GM19351 (cell line): Measurements from ENCODE around the gene MCM10.
A peak's percentile ranks its signal among the peaks of the same experiment; 100 is the strongest.
"Not testable (repeated sequence)": the region's sequence is repeated elsewhere in the genome, so short reads cannot be mapped to it uniquely, and the experiment has no call there.

Experiments
- ATAC-seq: cut with Tn5 transposase; IDR thresholded peaks from one replicate; pipeline ENCODE4 v1.9.1; 2021; ENCODE audit warnings: mild to moderate bottlenecking, moderate library complexity; ENCODE audit not compliant: unreplicated experiment

The MCM10 gene

GRCh38 chr10:13160934-13161856, at the start of gene MCM10:
MCM10 (plus strand) TSS chr10:13161558; CDS start chr10:13164203, 2,645 bp downstream.
- peak; percentile 99 for ATAC-seq

- ATAC-seq, result no peak
These were observed 47.8 kb upstream of the MCM10 start for GRCh38 chr10:13113544-13113943.

- peak; percentile 68 for ATAC-seq
These were observed 45.2 kb upstream of the MCM10 start for GRCh38 chr10:13115832-13116803.

GRCh38 chr10:13117841-13118783, 43.2 kb upstream of the MCM10 start:
- no peak for ATAC-seq

GRCh38 chr10:13118784-13119410, 42.5 kb upstream of the MCM10 start:
- ATAC-seq, result no peak

GRCh38 chr10:13120786-13121499, 40.4 kb upstream of the MCM10 start:
- no peak for ATAC-seq

GRCh38 chr10:13121500-13121854, 39.9 kb upstream of the MCM10 start:
- ATAC-seq, result no peak

- no peak for ATAC-seq
These were observed 24.7 kb upstream of the MCM10 start for GRCh38 chr10:13136651-13137050.

- no peak for ATAC-seq
These were observed 22.2 kb upstream of the MCM10 start for GRCh38 chr10:13139150-13139549.

GRCh38 chr10:13139676-13140075, 21.7 kb upstream of the MCM10 start:
- ATAC-seq, result no peak

- no peak for ATAC-seq
These were observed 20.6 kb upstream of the MCM10 start for GRCh38 chr10:13140627-13141190.

- no peak for ATAC-seq
These were observed 17.6 kb upstream of the MCM10 start for GRCh38 chr10:13143766-13144165.

GRCh38 chr10:13144814-13145213, 16.5 kb upstream of the MCM10 start:
- no peak for ATAC-seq

GRCh38 chr10:13146379-13146778, 15.0 kb upstream of the MCM10 start:
- ATAC-seq, result no peak

- no peak for ATAC-seq
These were observed 14.2 kb upstream of the MCM10 start for GRCh38 chr10:13147161-13147560.

GRCh38 chr10:13152296-13152695, 9.1 kb upstream of the MCM10 start:
- ATAC-seq, result no peak

GRCh38 chr10:13155860-13156259, 5.5 kb upstream of the MCM10 start:
- ATAC-seq, result not testable (repeated sequence)

GRCh38 chr10:13158401-13158800, 3.0 kb upstream of the MCM10 start:
- ATAC-seq, result no peak

- ATAC-seq, result peak; percentile 16
These were observed 506 bp downstream of the MCM10 start for GRCh38 chr10:13161857-13162271.
